Chondrocyte (in vitro differentiated cells): Measurements from ENCODE around the gene CCDC175. TPM values are rescaled to one million over a fixed set of nuclear protein-coding genes. Genes with fewer than 3 reads are reported as not detected.

Experiments
- DNase-seq: peaks from one replicate; pipeline ENCODE4 v3.0.0; 2021; ENCODE audit warnings: mixed read lengths, low spot score
- H3K27ac Mint-ChIP-seq: one replicate; pipeline ENCODE4 v1.8.0; 2021; ENCODE audit warnings: mild to moderate bottlenecking, moderate library complexity, mixed read lengths; ENCODE audit not compliant: unreplicated experiment
- H3K27me3 Mint-ChIP-seq: 2 replicates; pipeline ENCODE4 v1.8.0; 2021; ENCODE audit warnings: low read depth, mixed read lengths
- H3K36me3 Mint-ChIP-seq: 2 replicates; pipeline ENCODE4 v1.8.0; 2021; ENCODE audit warnings: low read depth, mixed read lengths
- H3K4me1 Mint-ChIP-seq: 2 replicates; pipeline ENCODE4 v1.8.0; 2021; ENCODE audit warnings: low read depth, mild to moderate bottlenecking, mixed read lengths
- H3K4me3 Mint-ChIP-seq: one replicate; pipeline ENCODE4 v1.8.0; 2021; ENCODE audit warnings: mild to moderate bottlenecking, moderate library complexity, mixed read lengths; ENCODE audit not compliant: unreplicated experiment
- H3K9me3 Mint-ChIP-seq: 2 replicates; pipeline ENCODE4 v1.8.0; 2021; ENCODE audit warnings: low read depth, mixed read lengths
- CTCF ChIP-seq: fragments of 200-600 bp; sonication (generic); IDR thresholded peaks from 2 replicates; pipeline ENCODE4 v1.5.0; 2021; ENCODE audit warnings: antibody characterized with exemption, mild to moderate bottlenecking, moderate library complexity
- total RNA-seq: library from RNA; stranded (reverse); gene quantifications from 3 replicates; pipeline ENCODE4 v1.2.1, GENCODE V29; 2021

The CCDC175 gene
- total RNA-seq, 1 donor from 2014 or later: not detected

GRCh38 chr14:59532419-59532818, 44.2 kb downstream of the CCDC175 start:
- peaks cover 3% of the 10 kb centered on the region for H3K36me3 Mint-ChIP-seq
- TF ChIP-seq CTCF: no peak
- H3K4me3 Mint-ChIP-seq: no peak overlapping the region
- H3K27me3 Mint-ChIP-seq: peaks cover 3% of the 10 kb centered on the region
- no peak overlapping the region for H3K27ac Mint-ChIP-seq
- H3K9me3 Mint-ChIP-seq: peaks cover 7% of the 10 kb centered on the region
- no peak for DNase-seq
- H3K4me1 Mint-ChIP-seq: no peaks in the 10 kb centered on the region

GRCh38 chr14:59530349-59530748, 46.3 kb downstream of the CCDC175 start:
- Mint-ChIP-seq H3K4me3 (no peak overlapping the region), H3K27ac (no peak overlapping the region), H3K9me3 (peaks cover 10% of the 10 kb centered on the region), H3K4me1 (no peaks in the 10 kb centered on the region), H3K27me3 (peaks cover 5% of the 10 kb centered on the region), H3K36me3 (peaks cover 3% of the 10 kb centered on the region)
- no peak for TF ChIP-seq CTCF
- DNase-seq: no peak

- Mint-ChIP-seq H3K4me1 (no peaks in the 10 kb centered on the region), H3K4me3 (no peak overlapping the region)
- TF ChIP-seq CTCF: no peak
Observed at GRCh38 chr14:59529189-59529588, 47.4 kb downstream of the CCDC175 start.

GRCh38 chr14:59520224-59520623, 56.4 kb downstream of the CCDC175 start:
- DNase-seq: no peak
- no peak for TF ChIP-seq CTCF
- peaks cover 32% of the 10 kb centered on the region for H3K27me3 Mint-ChIP-seq
- H3K36me3 Mint-ChIP-seq: no peaks in the 10 kb centered on the region
- H3K27ac Mint-ChIP-seq: no peak overlapping the region
- no peak overlapping the region for H3K4me3 Mint-ChIP-seq
- no peaks in the 10 kb centered on the region for H3K4me1 Mint-ChIP-seq
- H3K9me3 Mint-ChIP-seq: peaks cover 9% of the 10 kb centered on the region

More at GRCh38 chr14:59529189-59529588, 47.4 kb downstream of the CCDC175 start:
- peaks cover 10% of the 10 kb centered on the region for H3K27me3 Mint-ChIP-seq
- H3K27ac Mint-ChIP-seq: no peak overlapping the region
- peaks cover 3% of the 10 kb centered on the region for H3K36me3 Mint-ChIP-seq
- no peak for DNase-seq
- peaks cover 10% of the 10 kb centered on the region for H3K9me3 Mint-ChIP-seq

- Mint-ChIP-seq H3K4me3 (no peak overlapping the region), H3K9me3 (peaks cover 20% of the 10 kb centered on the region), H3K4me1 (peaks cover 3% of the 10 kb centered on the region), H3K27ac (no peak overlapping the region), H3K36me3 (peaks cover 3% of the 10 kb centered on the region), H3K27me3 (peaks cover 19% of the 10 kb centered on the region)
- peak; percentile 67 for TF ChIP-seq CTCF
- no peak for DNase-seq
Observed at GRCh38 chr14:59511916-59512575, 64.6 kb downstream of the CCDC175 start.
